ENCODE measurements around the gene JAKMIP2.

The JAKMIP2 gene

GRCh38 chr5:147552897-147553296 lies 229.6 kb downstream of the JAKMIP2 start:
- DNase-seq = no peak

GRCh38 chr5:147551677-147552076 lies 230.9 kb downstream of the JAKMIP2 start:
- DNase-seq = no peak

DNA sequence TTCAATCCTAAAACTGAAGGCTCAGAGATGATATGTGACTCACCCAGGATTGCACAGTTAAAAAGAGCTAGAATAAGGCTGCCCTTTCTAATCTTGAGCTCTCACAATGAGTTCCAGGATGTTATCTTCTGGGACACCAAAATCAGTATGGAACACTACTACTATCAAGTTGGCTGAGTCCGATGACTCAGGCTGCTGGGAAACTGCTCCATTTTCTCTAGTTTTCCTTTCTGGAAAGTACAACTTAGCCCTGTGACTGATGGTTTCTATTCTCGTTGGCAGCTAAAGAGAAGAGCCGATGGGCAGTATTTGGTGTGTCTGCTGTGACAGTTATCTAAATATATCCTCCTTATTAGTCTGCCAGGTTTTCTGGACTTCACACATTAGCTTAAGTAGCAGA lies 234.8 kb downstream of the JAKMIP2 start:
- no peak for DNase-seq

DNA sequence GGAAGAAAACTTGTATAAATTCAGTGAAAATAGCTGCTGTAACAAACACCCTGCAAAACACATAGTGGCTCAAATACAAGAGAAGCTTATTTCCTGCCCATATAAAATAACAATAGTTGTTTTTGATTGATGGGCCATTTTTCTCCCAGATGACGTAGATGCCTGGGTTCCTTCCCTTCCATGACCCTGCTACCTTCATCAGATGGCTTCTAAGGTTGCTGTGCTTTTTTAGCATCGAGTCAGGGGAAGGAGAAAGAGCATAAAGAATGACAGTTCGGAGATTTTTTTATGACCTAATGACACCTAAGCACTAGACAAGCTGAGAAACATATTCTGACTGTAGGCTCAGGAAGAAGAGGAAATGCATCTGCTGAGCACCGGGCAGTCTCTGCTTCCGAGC lies 238.0 kb downstream of the JAKMIP2 start:
- DNase-seq = no peak

- DNase-seq = no peak
Measured at GRCh38 chr5:147539053-147539452, 243.5 kb downstream of the JAKMIP2 start.

GRCh38 chr5:147538236-147538635 lies 244.3 kb downstream of the JAKMIP2 start:
- DNase-seq = no peak

Data from NCI-H524 (cell line).